Measurements from ENCODE around the gene EPO.

- TF ChIP-seq CTCF (IDR thresholded peaks at IDR 0.05) (no peak), POLR2A (IDR thresholded peaks at IDR 0.05) (no peak)
Measured at GRCh38 chr7:100735730-100736129, 15.5 kb downstream of the EPO start.
